ENCODE results near the gene APBB3.

Gene APBB3

DNA sequence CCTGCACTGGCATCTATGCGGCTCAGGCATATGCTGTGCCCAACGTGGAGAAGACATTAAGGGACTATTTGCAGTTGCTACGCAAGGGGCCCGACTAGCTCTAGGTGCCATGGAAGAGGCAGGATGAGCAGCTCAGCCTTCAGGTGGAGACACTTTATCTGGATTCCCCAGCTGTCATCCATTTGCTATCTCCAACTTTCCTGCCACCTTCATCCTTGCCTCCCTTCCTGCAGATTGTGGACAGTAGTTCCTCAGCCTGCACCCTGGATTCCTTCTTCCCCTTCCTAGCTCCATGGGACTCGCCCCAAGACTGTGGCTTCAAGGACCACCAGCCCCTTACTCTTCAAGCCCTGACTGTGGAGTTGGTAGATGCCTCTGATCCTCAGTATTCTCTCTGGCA, 2.3 kb upstream of the APBB3 start:
- TF ChIP-seq POLR2AphosphoS5 (IDR thresholded peaks at IDR 0.05; ENCODE audit: low read depth, low read length) (no peak), SIN3A (IDR thresholded peaks at IDR 0.05; ENCODE audit: borderline replicate concordance, insufficient read depth, low read length) (no peak)

DNA sequence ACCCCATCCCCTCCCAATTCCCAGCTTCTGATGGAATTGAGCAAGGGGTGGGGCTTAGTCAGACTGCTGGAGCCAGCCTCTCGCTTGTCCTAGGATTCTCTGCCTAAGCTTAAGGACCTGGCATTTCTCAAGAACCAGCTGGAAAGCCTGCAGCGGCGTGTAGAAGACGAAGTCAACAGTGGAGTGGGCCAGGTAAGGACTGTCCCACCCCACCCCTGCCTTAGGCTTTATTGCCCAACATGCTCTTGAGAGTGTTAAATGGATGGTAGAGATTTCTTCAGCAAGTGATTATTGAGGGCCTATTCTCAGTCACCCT, 1.3 kb upstream of the APBB3 start:
- TF ChIP-seq TAF1 (IDR thresholded peaks at IDR 0.05; ENCODE audit: borderline replicate concordance, insufficient read depth, low read length) = no peak
- TF ChIP-seq FOXP2 (optimal IDR thresholded peaks at IDR 0.05; ENCODE audit: borderline replicate concordance, extremely low read depth, extremely low read length, insufficient read depth) = no peak
- TF ChIP-seq, protein P1, sequence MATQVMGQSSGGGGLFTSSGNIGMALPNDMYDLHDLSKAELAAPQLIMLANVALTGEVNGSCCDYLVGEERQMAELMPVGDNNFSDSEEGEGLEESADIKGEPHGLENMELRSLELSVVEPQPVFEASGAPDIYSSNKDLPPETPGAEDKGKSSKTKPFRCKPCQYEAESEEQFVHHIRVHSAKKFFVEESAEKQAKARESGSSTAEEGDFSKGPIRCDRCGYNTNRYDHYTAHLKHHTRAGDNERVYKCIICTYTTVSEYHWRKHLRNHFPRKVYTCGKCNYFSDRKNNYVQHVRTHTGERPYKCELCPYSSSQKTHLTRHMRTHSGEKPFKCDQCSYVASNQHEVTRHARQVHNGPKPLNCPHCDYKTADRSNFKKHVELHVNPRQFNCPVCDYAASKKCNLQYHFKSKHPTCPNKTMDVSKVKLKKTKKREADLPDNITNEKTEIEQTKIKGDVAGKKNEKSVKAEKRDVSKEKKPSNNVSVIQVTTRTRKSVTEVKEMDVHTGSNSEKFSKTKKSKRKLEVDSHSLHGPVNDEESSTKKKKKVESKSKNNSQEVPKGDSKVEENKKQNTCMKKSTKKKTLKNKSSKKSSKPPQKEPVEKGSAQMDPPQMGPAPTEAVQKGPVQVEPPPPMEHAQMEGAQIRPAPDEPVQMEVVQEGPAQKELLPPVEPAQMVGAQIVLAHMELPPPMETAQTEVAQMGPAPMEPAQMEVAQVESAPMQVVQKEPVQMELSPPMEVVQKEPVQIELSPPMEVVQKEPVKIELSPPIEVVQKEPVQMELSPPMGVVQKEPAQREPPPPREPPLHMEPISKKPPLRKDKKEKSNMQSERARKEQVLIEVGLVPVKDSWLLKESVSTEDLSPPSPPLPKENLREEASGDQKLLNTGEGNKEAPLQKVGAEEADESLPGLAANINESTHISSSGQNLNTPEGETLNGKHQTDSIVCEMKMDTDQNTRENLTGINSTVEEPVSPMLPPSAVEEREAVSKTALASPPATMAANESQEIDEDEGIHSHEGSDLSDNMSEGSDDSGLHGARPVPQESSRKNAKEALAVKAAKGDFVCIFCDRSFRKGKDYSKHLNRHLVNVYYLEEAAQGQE (IDR thresholded peaks at IDR 0.05; ENCODE audit: insufficient read depth in 1 of 2, low read depth in 2 of 2, low read length in 2 of 2) = no peak
- no peak for TF ChIP-seq POLR2AphosphoS5 (IDR thresholded peaks at IDR 0.05; ENCODE audit: low read depth, low read length)
- no peak for TF ChIP-seq SIN3A (IDR thresholded peaks at IDR 0.05; ENCODE audit: borderline replicate concordance, insufficient read depth, low read length)

DNA sequence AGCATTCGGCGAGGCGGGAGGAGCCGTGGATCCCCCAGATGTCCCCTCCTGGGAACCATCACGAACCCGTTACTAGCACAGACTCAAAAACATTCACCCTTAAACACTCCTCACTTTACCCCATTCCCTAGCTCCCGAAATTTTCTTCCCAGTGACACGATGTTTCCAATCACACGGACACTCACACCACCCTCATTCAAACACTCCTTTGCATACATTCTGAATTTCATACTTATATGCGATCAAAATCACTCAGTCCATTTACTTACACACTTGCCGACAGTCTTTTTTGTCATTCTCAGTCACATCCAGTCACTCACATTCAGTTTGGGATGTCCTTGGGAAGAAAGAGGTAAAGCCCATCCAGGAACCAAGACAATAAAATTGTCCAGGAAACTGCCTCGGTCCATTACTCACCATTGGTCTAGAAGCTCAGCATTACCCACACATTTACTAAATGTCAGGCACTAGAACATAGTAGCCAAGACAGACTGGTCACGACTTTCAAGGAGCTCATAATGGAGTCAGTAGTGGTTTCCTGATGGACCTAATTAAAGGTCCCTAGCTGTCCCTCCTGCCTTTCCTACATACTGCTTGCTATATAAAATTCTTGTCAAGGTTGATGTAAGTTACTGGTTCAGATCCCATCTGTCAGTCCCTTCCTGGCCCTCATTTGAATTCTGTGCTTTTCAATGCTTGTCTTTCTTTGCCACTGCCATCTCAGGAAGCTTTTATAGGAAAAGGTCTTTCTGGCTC, 804 bp upstream of the APBB3 start:
- no peak for TF ChIP-seq POLR2AphosphoS5 (IDR thresholded peaks at IDR 0.05; ENCODE audit: low read depth, low read length)
- no peak for TF ChIP-seq FOXP2 (optimal IDR thresholded peaks at IDR 0.05; ENCODE audit: borderline replicate concordance, extremely low read depth, extremely low read length, insufficient read depth)
- no peak for TF ChIP-seq SIN3A (IDR thresholded peaks at IDR 0.05; ENCODE audit: borderline replicate concordance, insufficient read depth, low read length)
- no peak for TF ChIP-seq TAF1 (IDR thresholded peaks at IDR 0.05; ENCODE audit: borderline replicate concordance, insufficient read depth, low read length)
- TF ChIP-seq, protein P1 (IDR thresholded peaks at IDR 0.05; ENCODE audit: insufficient read depth in 1 of 2, low read depth in 2 of 2, low read length in 2 of 2) = no peak

DNA sequence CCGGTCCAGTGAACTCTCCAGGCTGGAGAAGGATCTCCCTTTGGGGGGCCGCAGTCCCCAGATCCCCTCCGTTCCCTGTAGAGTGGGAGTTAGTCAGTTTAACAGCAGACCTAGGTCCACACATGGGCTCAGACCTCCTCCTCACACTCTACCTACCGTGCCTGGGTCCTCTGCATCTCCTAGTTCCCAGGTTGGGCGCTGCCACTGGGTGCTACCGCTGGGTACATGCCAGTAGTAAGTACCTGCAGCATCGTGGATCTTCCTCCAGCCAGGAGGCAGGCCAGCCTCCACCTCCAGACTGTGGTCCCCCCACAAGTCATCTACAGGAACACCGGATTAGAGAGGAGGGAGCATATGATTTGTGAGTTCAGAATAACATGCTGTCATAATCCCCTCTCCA, 802 bp downstream of the APBB3 start:
- TF ChIP-seq, protein P1 (IDR thresholded peaks at IDR 0.05; ENCODE audit: insufficient read depth in 1 of 2, low read depth in 2 of 2, low read length in 2 of 2) = no peak
- TF ChIP-seq POLR2AphosphoS5 (IDR thresholded peaks at IDR 0.05; ENCODE audit: low read depth, low read length) = no peak
- TF ChIP-seq SIN3A (IDR thresholded peaks at IDR 0.05; ENCODE audit: borderline replicate concordance, insufficient read depth, low read length) = no peak
- TF ChIP-seq FOXP2 (optimal IDR thresholded peaks at IDR 0.05; ENCODE audit: borderline replicate concordance, extremely low read depth, extremely low read length, insufficient read depth) = no peak
- TF ChIP-seq TAF1 (IDR thresholded peaks at IDR 0.05; ENCODE audit: borderline replicate concordance, insufficient read depth, low read length) = no peak

DNA sequence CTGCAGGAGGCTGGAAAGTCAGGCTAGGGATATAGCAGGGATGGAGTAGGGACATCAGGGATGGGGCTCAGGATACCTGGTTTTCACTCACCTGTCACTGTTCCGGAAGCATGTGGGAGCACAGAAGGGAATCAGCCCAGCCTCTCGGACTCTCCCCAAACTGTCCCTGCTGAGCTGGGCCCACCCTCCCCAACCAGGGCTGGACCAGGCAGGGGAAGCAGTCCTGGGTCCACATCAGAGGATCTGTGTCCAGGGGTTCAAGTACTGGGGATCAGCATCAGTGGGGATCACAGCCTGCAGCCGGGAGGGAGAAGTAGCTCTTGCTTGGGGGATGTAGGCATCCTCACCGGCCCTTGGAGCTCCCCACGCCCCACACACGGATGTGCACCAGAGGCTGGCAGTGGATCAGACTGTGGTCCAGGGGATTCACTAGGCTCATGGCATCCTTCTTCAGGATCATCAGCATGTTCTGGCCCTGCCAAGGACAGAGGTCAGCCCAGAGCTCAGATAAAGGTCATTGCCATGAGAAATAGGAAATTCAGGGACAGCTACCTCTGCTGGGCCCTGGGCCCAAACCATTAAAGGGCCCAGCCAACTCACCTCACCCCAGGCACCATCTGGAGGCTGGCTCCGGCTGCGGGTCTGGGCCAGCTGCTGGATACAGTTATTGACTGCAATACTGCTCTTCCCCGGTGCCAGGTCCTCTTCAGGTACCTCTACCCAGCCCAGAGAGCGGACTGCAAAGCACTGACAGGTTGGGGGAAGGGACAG, 2.5 kb downstream of the APBB3 start:
- TF ChIP-seq, protein P1 (IDR thresholded peaks at IDR 0.05; ENCODE audit: insufficient read depth in 1 of 2, low read depth in 2 of 2, low read length in 2 of 2) = no peak
- no peak for TF ChIP-seq FOXP2 (optimal IDR thresholded peaks at IDR 0.05; ENCODE audit: borderline replicate concordance, extremely low read depth, extremely low read length, insufficient read depth)
- TF ChIP-seq TAF1 (IDR thresholded peaks at IDR 0.05; ENCODE audit: borderline replicate concordance, insufficient read depth, low read length) = no peak
- TF ChIP-seq SIN3A (IDR thresholded peaks at IDR 0.05; ENCODE audit: borderline replicate concordance, insufficient read depth, low read length) = no peak
- no peak for TF ChIP-seq POLR2AphosphoS5 (IDR thresholded peaks at IDR 0.05; ENCODE audit: low read depth, low read length)
